Right kidney (tissue), 1 donor: ENCODE data around the gene DLG5.
"Not testable (repeated sequence)": the region's sequence is repeated elsewhere in the genome, so short reads cannot be mapped to it uniquely, and the experiment has no call there.

Experiments
- DNase-seq: peaks from one replicate; pipeline ENCODE4 v3.0.0-alpha.2; 2016

DLG5 gene

GRCh38 chr10:77768039-77768438 lies 158.5 kb downstream of the DLG5 start:
- DNase-seq = no peak

GRCh38 chr10:77763453-77764430 lies 162.8 kb downstream of the DLG5 start:
- no peak for DNase-seq

- DNase-seq = not testable (repeated sequence)
Measured at GRCh38 chr10:77758406-77758805, 168.1 kb downstream of the DLG5 start.

DNA sequence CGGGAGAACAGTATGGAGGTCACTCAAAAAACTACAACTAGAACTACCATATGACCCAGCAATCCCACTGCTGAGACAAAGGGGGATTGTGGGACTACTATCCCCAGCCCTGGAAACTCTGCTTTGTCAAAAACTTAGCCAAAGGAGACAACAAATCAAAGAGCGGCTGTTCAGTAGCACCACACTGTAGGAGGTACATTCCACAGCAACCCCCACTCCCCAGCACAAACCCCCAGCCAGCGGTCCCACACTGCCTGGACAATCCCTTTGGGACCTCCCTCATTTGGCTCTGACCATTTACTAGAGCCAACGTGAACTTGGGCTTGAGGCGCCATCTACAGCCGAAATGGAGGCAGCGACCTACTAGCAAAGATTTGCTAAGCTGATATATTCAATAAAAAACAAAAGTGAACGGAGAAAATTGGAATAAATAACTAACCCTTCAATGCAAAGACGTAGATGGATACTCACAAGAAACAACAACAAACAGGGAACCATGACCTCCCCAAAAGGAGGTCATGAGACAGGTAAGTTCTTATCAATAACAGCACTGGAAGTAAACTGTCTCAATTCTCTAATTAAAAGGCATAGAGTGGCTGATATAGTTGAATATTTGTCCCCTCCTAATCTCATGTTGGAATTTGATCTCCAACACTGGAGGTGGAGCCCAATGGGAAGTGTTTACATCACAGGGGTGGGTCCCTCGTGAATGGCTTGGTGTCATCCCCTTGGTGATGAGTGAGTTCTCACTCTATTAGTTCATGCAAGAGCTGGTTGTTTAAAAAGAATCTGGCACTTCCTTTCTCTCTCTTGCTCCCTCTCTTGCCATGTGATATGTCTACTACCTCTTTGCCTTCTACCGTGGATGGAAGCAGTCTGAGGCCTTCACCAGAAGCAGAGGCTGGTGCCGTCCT lies 170.0 kb downstream of the DLG5 start:
- DNase-seq = no peak

DNA sequence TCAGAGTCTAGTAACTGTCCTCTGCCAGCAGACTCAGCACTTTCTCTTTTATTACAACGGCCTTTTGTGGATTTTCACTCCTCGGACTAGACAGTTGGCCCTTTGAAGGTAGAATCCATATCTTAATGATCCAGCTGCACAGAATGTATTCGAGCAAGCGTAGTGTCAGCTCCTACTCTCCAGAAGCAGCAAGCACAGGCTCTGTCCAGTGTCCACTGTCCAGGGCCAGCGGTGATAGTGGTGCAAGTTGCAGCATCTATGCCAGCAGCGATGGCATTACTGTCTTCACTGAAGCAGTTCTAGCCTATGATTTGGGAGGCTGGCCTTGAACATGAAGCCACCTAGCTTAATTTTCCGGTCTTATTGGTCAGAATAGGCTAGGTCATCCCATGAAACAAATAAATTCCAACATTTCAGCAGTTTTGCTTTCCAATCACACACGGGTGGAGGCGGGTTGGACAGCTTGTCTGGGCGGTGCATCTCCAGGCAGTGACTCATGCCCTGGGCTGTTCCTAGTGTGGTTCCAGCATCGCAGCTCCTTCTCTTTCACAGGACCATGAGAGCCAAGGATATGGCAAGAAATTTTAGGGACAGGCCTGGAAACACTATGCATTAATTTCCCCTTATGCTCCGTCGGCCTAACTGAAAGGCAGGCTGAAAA lies 180.4 kb downstream of the DLG5 start:
- DNase-seq = no peak

- DNase-seq = no peak
Measured at GRCh38 chr10:77744245-77744644, 182.3 kb downstream of the DLG5 start.

- DNase-seq = no peak
Measured at GRCh38 chr10:77742172-77742571, 184.4 kb downstream of the DLG5 start.

GRCh38 chr10:77741746-77742145 lies 184.8 kb downstream of the DLG5 start:
- DNase-seq = no peak
